ES-I3 (cell line): ENCODE results near the gene NUCB1.
"Not testable (repeated sequence)": the region's sequence is repeated elsewhere in the genome, so short reads cannot be mapped to it uniquely, and the experiment has no call there.

Source experiments
- H3K36me3 ChIP-seq: 2 replicates; pipeline ENCODE4 v1.6.1; 2013; ENCODE audit warnings: mild to moderate bottlenecking, low read length, control low read depth, moderate library complexity; ENCODE audit not compliant: insufficient read depth
- H3K4me1 ChIP-seq: 2 replicates; pipeline ENCODE4 v1.6.1; 2013; ENCODE audit warnings: mild to moderate bottlenecking, control low read depth, low read length; ENCODE audit not compliant: insufficient read depth
- H3K9ac ChIP-seq: 2 replicates; pipeline ENCODE4 v1.6.1; 2013; ENCODE audit warnings: low read depth, mild to moderate bottlenecking, low read length, moderate library complexity
- H3K9me3 ChIP-seq: 2 replicates; pipeline ENCODE4 v1.6.1; 2013; ENCODE audit warnings: mild to moderate bottlenecking, low read length, moderate library complexity; ENCODE audit not compliant: control insufficient read depth, insufficient read depth

Gene NUCB1

GRCh38 chr19:48907671-48908070 is 7.6 kb downstream of the NUCB1 start:
- no peak overlapping the region for H3K9ac ChIP-seq
- no peaks in the 10 kb centered on the region for H3K4me1 ChIP-seq
- H3K9me3 ChIP-seq: no peaks in the 10 kb centered on the region
- H3K36me3 ChIP-seq: peaks cover 9% of the 10 kb centered on the region

GRCh38 chr19:48909424-48910077 is 9.4 kb downstream of the NUCB1 start:
- H3K36me3 ChIP-seq: peaks cover 15% of the 10 kb centered on the region
- H3K9ac ChIP-seq, H3K9me3 ChIP-seq, H3K4me1 ChIP-seq: not testable (repeated sequence)

- Histone ChIP-seq H3K4me1 (no peaks in the 10 kb centered on the region), H3K9ac (no peak overlapping the region), H3K9me3 (no peaks in the 10 kb centered on the region), H3K36me3 (peaks cover 7% of the 10 kb centered on the region)
Observed at GRCh38 chr19:48910803-48911202, 10.7 kb downstream of the NUCB1 start.

GRCh38 chr19:48913114-48913889 is 13.2 kb downstream of the NUCB1 start:
- Histone ChIP-seq H3K4me1 (no peaks in the 10 kb centered on the region), H3K9ac (no peak overlapping the region), H3K36me3 (peaks cover 9% of the 10 kb centered on the region), H3K9me3 (no peaks in the 10 kb centered on the region)

- Histone ChIP-seq H3K9me3 (no peaks in the 10 kb centered on the region), H3K4me1 (no peaks in the 10 kb centered on the region), H3K9ac (no peak overlapping the region), H3K36me3 (peaks cover 9% of the 10 kb centered on the region)
Observed at GRCh38 chr19:48914181-48914580, 14.1 kb downstream of the NUCB1 start.

GRCh38 chr19:48915757-48916156 is 15.6 kb downstream of the NUCB1 start:
- H3K4me1 ChIP-seq: no peaks in the 10 kb centered on the region
- no peak overlapping the region for H3K9ac ChIP-seq
- peaks cover 9% of the 10 kb centered on the region; the same call in 1 of the 2 replicates for H3K36me3 ChIP-seq
- no peaks in the 10 kb centered on the region for H3K9me3 ChIP-seq

GRCh38 chr19:48918071-48918470 is 18.0 kb downstream of the NUCB1 start:
- no peaks in the 10 kb centered on the region for H3K9me3 ChIP-seq
- H3K36me3 ChIP-seq: peaks cover 8% of the 10 kb centered on the region; the same call in 1 of the 2 replicates
- H3K4me1 ChIP-seq: no peaks in the 10 kb centered on the region
- no peak overlapping the region for H3K9ac ChIP-seq

GRCh38 chr19:48918801-48919247 is 18.7 kb downstream of the NUCB1 start:
- Histone ChIP-seq H3K9me3 (no peaks in the 10 kb centered on the region), H3K4me1 (no peaks in the 10 kb centered on the region), H3K36me3 (peaks cover 3% of the 10 kb centered on the region; the same call in 1 of the 2 replicates), H3K9ac (no peak overlapping the region)

- not testable (repeated sequence) for H3K4me1 ChIP-seq, H3K36me3 ChIP-seq, H3K9ac ChIP-seq, H3K9me3 ChIP-seq
Observed at GRCh38 chr19:48919271-48919670, 19.2 kb downstream of the NUCB1 start.

GRCh38 chr19:48920949-48921348 is 20.8 kb downstream of the NUCB1 start:
- H3K4me1 ChIP-seq: no peaks in the 10 kb centered on the region
- no peak overlapping the region for H3K9ac ChIP-seq
- peaks cover under 1% of the 10 kb centered on the region; the same call in 1 of the 2 replicates for H3K36me3 ChIP-seq
- H3K9me3 ChIP-seq: no peaks in the 10 kb centered on the region

GRCh38 chr19:48921721-48922500 is 21.8 kb downstream of the NUCB1 start:
- H3K9me3 ChIP-seq: no peaks in the 10 kb centered on the region
- no peaks in the 10 kb centered on the region; the same call in 1 of the 2 replicates for H3K36me3 ChIP-seq
- H3K4me1 ChIP-seq: no peaks in the 10 kb centered on the region
- H3K9ac ChIP-seq: no peak overlapping the region

- Histone ChIP-seq H3K9ac (no peak overlapping the region), H3K9me3 (no peaks in the 10 kb centered on the region), H3K36me3 (no peaks in the 10 kb centered on the region; the same call in 1 of the 2 replicates), H3K4me1 (no peaks in the 10 kb centered on the region)
Observed at GRCh38 chr19:48922548-48923490, 22.7 kb downstream of the NUCB1 start.

GRCh38 chr19:48925240-48925843 is 25.2 kb downstream of the NUCB1 start:
- Histone ChIP-seq H3K36me3 (no peaks in the 10 kb centered on the region; the same call in 1 of the 2 replicates), H3K9ac (no peak overlapping the region), H3K4me1 (no peaks in the 10 kb centered on the region), H3K9me3 (no peaks in the 10 kb centered on the region)
